CD8-positive, alpha-beta memory T cell (primary cell): ENCODE data around the gene FOXE3. TPM values are rescaled to one million over a fixed set of nuclear protein-coding genes. Genes with fewer than 3 reads are reported as not detected.
A peak's percentile ranks its signal among the peaks of the same experiment; 100 is the strongest.

Experiments
- CTCF ChIA-PET: fragments of 350-600 bp; sonication (Branson Sonifier 250); formaldehyde crosslinking; loops from one replicate; lab custom pipeline; 2021; ENCODE audit warnings: antibody characterized with exemption; lab: Charles Lee
- POLR2A ChIA-PET: fragments of 350-600 bp; sonication (Branson Sonifier 250); formaldehyde crosslinking; loops from one replicate; lab custom pipeline; 2021; ENCODE audit warnings: antibody characterized with exemption; lab: Charles Lee
- DNase-seq, 5 donors: peaks; one replicate each; pipeline versions ENCODE4 v3.0.0 to v3.0.0-alpha.2; 2020 to 2022; ENCODE audit warnings: mixed read lengths in 1 of 5
- H3K27ac ChIP-seq: one replicate; pipeline ENCODE4 v1.7.0; 2013; ENCODE audit warnings: low read depth, mild to moderate bottlenecking, low read length, moderate library complexity
- H3K27me3 ChIP-seq: 2 replicates; pipeline ENCODE4 v1.7.0; 2013; ENCODE audit warnings: low read length, mild to moderate bottlenecking; ENCODE audit not compliant: insufficient read depth, poor library complexity, severe bottlenecking
- H3K36me3 ChIP-seq: 2 replicates; pipeline ENCODE4 v1.7.0; 2013; ENCODE audit warnings: mild to moderate bottlenecking, low read length, moderate library complexity; ENCODE audit not compliant: insufficient read depth
- H3K4me1 ChIP-seq: 2 replicates; pipeline ENCODE4 v1.7.0; 2013; ENCODE audit warnings: mild to moderate bottlenecking, low read length, moderate library complexity; ENCODE audit not compliant: insufficient read depth
- H3K4me3 ChIP-seq: 2 replicates; pipeline ENCODE4 v1.7.0; 2013; ENCODE audit warnings: mild to moderate bottlenecking, low read length
- H3K9me3 ChIP-seq: 2 replicates; pipeline ENCODE4 v1.7.0; 2013; ENCODE audit warnings: mild to moderate bottlenecking, low read length
- H3K27ac Mint-ChIP-seq, 8 donors: one replicate each; pipeline ENCODE4 v1.8.0; 2020 to 2021; ENCODE audit warnings: mixed read lengths in 8 of 8, mild to moderate bottlenecking in 6 of 8, inconsistent platforms in 3 of 8, moderate library complexity in 3 of 8
- H3K27me3 Mint-ChIP-seq, 2 donors: one replicate each; pipeline ENCODE4 v1.8.0; 2020 to 2021; ENCODE audit warnings: mixed read lengths in 2 of 2, mild to moderate bottlenecking in 1 of 2, moderate library complexity in 1 of 2
- H3K36me3 Mint-ChIP-seq, 3 donors: one replicate each; pipeline ENCODE4 v1.8.0; 2020 to 2021; ENCODE audit warnings: mixed read lengths in 3 of 3, inconsistent platforms in 1 of 3, mild to moderate bottlenecking in 1 of 3
- H3K4me1 Mint-ChIP-seq, 3 donors: one replicate each; pipeline ENCODE4 v1.8.0; 2020 to 2021; ENCODE audit warnings: mixed read lengths in 3 of 3, inconsistent platforms in 1 of 3, mild to moderate bottlenecking in 1 of 3
- H3K4me3 Mint-ChIP-seq, 7 donors: one replicate each; pipeline ENCODE4 v1.8.0; 2020 to 2021; ENCODE audit warnings: mixed read lengths in 7 of 7, mild to moderate bottlenecking in 6 of 7, moderate library complexity in 4 of 7, inconsistent platforms in 2 of 7
- H3K9me3 Mint-ChIP-seq, 5 donors: one replicate each; pipeline ENCODE4 v1.8.0; 2020 to 2022; ENCODE audit warnings: mixed read lengths in 5 of 5, mild to moderate bottlenecking in 3 of 5, moderate library complexity in 2 of 5, inconsistent platforms in 1 of 5
- polyA plus RNA-seq: library from polyadenylated mRNA; unstranded; fragments of 300-500 nt; fragmentation: Illumina TruSeq; gene quantifications from one replicate; pipeline ENCODE4 v1.2.3, GENCODE V29; 2021
- total RNA-seq, 2 experiments: library from RNA; stranded (reverse); gene quantifications; one replicate each; pipeline ENCODE4 v1.2.3, GENCODE V29; 2021

FOXE3 gene
- total and polyA plus RNA-seq, 3 experiments from 2014 or later = not detected

- Histone ChIP-seq H3K9me3 (no peaks in the 10 kb centered on the region), H3K27ac (no peak overlapping the region), H3K27me3 (peaks cover 16% of the 10 kb centered on the region), H3K36me3 (no peaks in the 10 kb centered on the region), H3K4me3 (no peak overlapping the region), H3K4me1 (no peaks in the 10 kb centered on the region)
- no peak for DNase-seq
- Mint-ChIP-seq H3K27ac (peak overlapping the region in 1 of 8 donors; percentile 12), H3K9me3 (no peaks in the 10 kb centered on the region), H3K4me1 (no peaks in the 10 kb centered on the region), H3K4me3 (no peak overlapping the region), H3K27me3 (peaks cover 53 to 82% of the 10 kb centered on the region in 2 donors), H3K36me3 (no peaks in the 10 kb centered on the region)
- POLR2A ChIA-PET = no interaction called here
- CTCF ChIA-PET = interaction anchor here (1.0 kb wide), 1 partner anchor 22 kb away, joined by 3 read pairs; the partner anchor contains the start of gene FOXD2
Observed at GRCh38 chr1:47459253-47459788, 43.2 kb downstream of the FOXE3 start.

DNA sequence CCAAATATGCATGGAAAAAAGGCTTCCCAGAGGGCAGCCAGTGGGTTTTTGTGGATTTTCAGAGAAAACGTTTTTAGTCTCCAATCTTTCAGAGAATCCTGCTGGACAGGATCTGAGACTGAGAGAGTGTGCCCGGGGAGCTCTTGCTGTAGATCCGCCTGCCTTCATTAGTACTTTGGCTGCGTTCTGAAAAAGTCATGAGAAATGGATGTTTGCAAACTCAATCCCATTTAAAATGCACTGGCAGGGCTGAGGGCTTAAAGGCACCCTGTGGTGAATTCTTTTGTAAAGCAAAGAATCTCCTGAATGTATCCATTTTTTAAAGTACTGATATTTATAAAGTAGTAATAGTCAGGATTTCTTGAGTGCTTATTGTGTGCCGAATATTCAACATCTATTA is 44.0 kb downstream of the FOXE3 start:
- Histone ChIP-seq H3K4me3 (no peak overlapping the region), H3K4me1 (no peaks in the 10 kb centered on the region), H3K27me3 (peaks cover 16% of the 10 kb centered on the region), H3K9me3 (no peaks in the 10 kb centered on the region), H3K36me3 (no peaks in the 10 kb centered on the region), H3K27ac (no peak overlapping the region)
- no peaks in the 10 kb centered on the region for H3K9me3 Mint-ChIP-seq
- H3K27ac Mint-ChIP-seq = no peak overlapping the region
- H3K27me3 Mint-ChIP-seq = peaks cover 53 to 79% of the 10 kb centered on the region in 2 donors
- POLR2A ChIA-PET = no interaction called here
- H3K4me3 Mint-ChIP-seq = no peak overlapping the region
- DNase-seq = no peak
- H3K36me3 Mint-ChIP-seq = no peaks in the 10 kb centered on the region
- CTCF ChIA-PET = no interaction called here
- H3K4me1 Mint-ChIP-seq = no peaks in the 10 kb centered on the region

DNA sequence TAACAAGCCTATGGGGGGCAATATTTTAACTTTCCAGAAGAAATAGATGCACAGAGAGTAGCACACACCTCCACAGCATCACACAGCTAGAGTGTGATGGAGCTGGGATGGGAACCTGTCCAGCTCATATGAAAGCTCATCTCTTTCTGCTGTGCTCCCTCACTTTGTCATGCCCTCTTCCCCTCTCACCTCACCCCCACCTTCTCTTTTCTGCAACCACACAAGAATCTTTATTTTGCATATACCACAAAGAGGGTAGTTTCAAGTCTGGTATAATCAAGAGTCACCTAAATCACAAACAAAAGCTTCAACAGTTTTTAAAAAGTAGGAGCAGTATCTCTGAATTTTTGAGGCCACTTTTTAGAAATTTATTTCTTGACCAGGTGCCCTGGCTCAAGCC is 44.4 kb downstream of the FOXE3 start:
- Mint-ChIP-seq H3K9me3 (no peaks in the 10 kb centered on the region), H3K27me3 (peaks cover 51 to 76% of the 10 kb centered on the region in 2 donors), H3K27ac (no peak overlapping the region), H3K4me3 (no peak overlapping the region), H3K4me1 (no peaks in the 10 kb centered on the region), H3K36me3 (no peaks in the 10 kb centered on the region)
- Histone ChIP-seq H3K4me1 (no peaks in the 10 kb centered on the region), H3K27ac (no peak overlapping the region), H3K4me3 (no peak overlapping the region), H3K27me3 (peaks cover 16% of the 10 kb centered on the region), H3K36me3 (no peaks in the 10 kb centered on the region), H3K9me3 (no peaks in the 10 kb centered on the region)
- ChIA-PET POLR2A (no interaction called here), CTCF (no interaction called here)
- no peak for DNase-seq

GRCh38 chr1:47465605-47466004 is 49.5 kb downstream of the FOXE3 start:
- ChIA-PET CTCF (interaction anchor here (1.0 kb wide), 1 partner anchor 29 kb away, joined by 4 read pairs; no protein-coding TSS in a partner anchor), POLR2A (no interaction called here)
- H3K27me3 ChIP-seq = peaks cover 5% of the 10 kb centered on the region
- no peaks in the 10 kb centered on the region for H3K4me1 ChIP-seq
- H3K27ac Mint-ChIP-seq = no peak overlapping the region
- no peak overlapping the region for H3K27ac ChIP-seq
- no peaks in the 10 kb centered on the region for H3K4me1 Mint-ChIP-seq
- H3K9me3 ChIP-seq = no peaks in the 10 kb centered on the region
- DNase-seq = no peak
- H3K36me3 Mint-ChIP-seq = no peaks in the 10 kb centered on the region
- no peak overlapping the region for H3K4me3 ChIP-seq
- H3K36me3 ChIP-seq = no peaks in the 10 kb centered on the region
- H3K27me3 Mint-ChIP-seq = peaks cover 24 to 48% of the 10 kb centered on the region in 2 donors
- no peaks in the 10 kb centered on the region for H3K9me3 Mint-ChIP-seq
- no peak overlapping the region for H3K4me3 Mint-ChIP-seq

Other genes starting within 250 kb of the FOXE3 start
- gene PDZK1IP1, start 226.2 kb upstream of the FOXE3 start, total RNA-seq = not detected
- not detected for gene PDZK1IP1, start 226.2 kb upstream of the FOXE3 start, polyA plus RNA-seq
- gene TAL1, start 184.1 kb upstream of the FOXE3 start, total RNA-seq = not detected
- gene TAL1, start 184.1 kb upstream of the FOXE3 start, polyA plus RNA-seq = not detected
- 10 to 100 TPM; 18.4 to 19.1 TPM for gene STIL, start 102.1 kb upstream of the FOXE3 start, total RNA-seq
- gene STIL, start 102.1 kb upstream of the FOXE3 start, polyA plus RNA-seq = 0.15 TPM
- gene CMPK1, start 82.5 kb upstream of the FOXE3 start, total RNA-seq = 100 to 1,000 TPM; 128 to 131 TPM
- gene CMPK1, start 82.5 kb upstream of the FOXE3 start, polyA plus RNA-seq = 187 TPM
- under 1 TPM; 0.18 to 0.22 TPM for gene FOXD2, start 21.8 kb downstream of the FOXE3 start, total RNA-seq
- 0.37 TPM for gene FOXD2, start 21.8 kb downstream of the FOXE3 start, polyA plus RNA-seq